Right lobe of liver (tissue), 4 donors: Measurements from ENCODE around the gene NMRK2.

ENCODE experiments used
- CTCF ChIP-seq, 4 donors: fragments of 200-600 bp in 3 of 4; fragments of 450-650 bp in 1 of 4; IDR thresholded peaks; one replicate each; pipeline versions ENCODE4 v1.5.1 to v1.8.0; 2016 to 2022; ENCODE audit warnings: antibody characterized with exemption in 4 of 4, mild to moderate bottlenecking in 2 of 4
- POLR2A ChIP-seq: fragments of 450-650 bp; IDR thresholded peaks from one replicate; pipeline ENCODE4 v1.6.1; 2017; ENCODE audit warnings: antibody characterized with exemption, mild to moderate bottlenecking
- donor health status: DM: no; HTN: no; CAD: no.
- donor health status: DM: no; HTN: no; CAD: no.
- donor health status: DM: no; HTN: yes; CAD: no.

DNA sequence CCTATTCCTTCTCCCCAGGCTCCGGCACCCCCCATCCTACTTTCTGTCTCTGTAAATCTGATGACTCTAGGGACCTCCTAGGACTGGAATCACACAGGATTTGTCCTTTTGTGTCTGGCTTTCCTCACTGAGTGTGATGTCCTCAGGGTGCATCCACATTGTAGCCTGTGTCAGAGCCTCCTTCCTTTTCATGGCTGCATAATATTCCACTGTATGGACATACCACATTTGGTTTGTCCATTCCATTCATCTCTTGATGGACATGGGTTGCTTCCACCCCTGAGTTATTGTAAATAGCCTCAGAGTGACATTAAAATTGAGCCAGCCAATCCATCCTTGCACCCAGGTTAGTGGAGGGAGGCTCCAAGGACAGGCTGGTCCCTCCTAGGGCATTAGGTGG, 22.8 kb upstream of the NMRK2 start:
- no peak for TF ChIP-seq CTCF (IDR thresholded peaks at IDR 0.05)
- TF ChIP-seq POLR2A, result no peak
